OCI-LY1 (cell line): Measurements from ENCODE around the gene CAV1.

Experiments used
- H2AFZ ChIP-seq: fragments of 200-600 bp; sonication (generic), shearing (Covaris generic); 2 replicates; pipeline ENCODE4 v1.6.0; 2014; ENCODE audit warnings: antibody characterized with exemption, mild to moderate bottlenecking, low read length
- H3F3A ChIP-seq: fragments of 200-600 bp; sonication (generic), shearing (Covaris generic); 2 replicates; pipeline ENCODE4 v1.6.0; 2014; ENCODE audit warnings: mild to moderate bottlenecking, antibody characterized with exemption, low read length, moderate library complexity; ENCODE audit not compliant: insufficient read depth
- H3K27ac ChIP-seq: fragments of 200-600 bp; sonication (generic); 2 replicates; pipeline ENCODE4 v1.5.1; 2014; ENCODE audit warnings: low read length, mixed run types, mild to moderate bottlenecking, low read depth; ENCODE audit not compliant: poor library complexity, severe bottlenecking
- H3K27me3 ChIP-seq: fragments of 200-600 bp; sonication (generic); 2 replicates; pipeline ENCODE4 v1.6.0; 2014; ENCODE audit warnings: antibody characterized with exemption, mild to moderate bottlenecking, low read length, moderate library complexity; ENCODE audit not compliant: insufficient read depth
- H3K36me3 ChIP-seq: fragments of 200-600 bp; sonication (generic); 2 replicates; pipeline ENCODE4 v1.6.1; 2014; ENCODE audit warnings: mild to moderate bottlenecking, antibody characterized with exemption, low read length, moderate library complexity, mixed read lengths; ENCODE audit not compliant: insufficient read depth
- H3K4me1 ChIP-seq: fragments of 200-600 bp; sonication (generic); 2 replicates; pipeline ENCODE4 v1.5.1; 2014; ENCODE audit warnings: mild to moderate bottlenecking, low read length, moderate library complexity; ENCODE audit not compliant: insufficient read depth, severe bottlenecking
- H3K4me2 ChIP-seq: fragments of 200-600 bp; sonication (generic), shearing (Covaris generic); 2 replicates; pipeline ENCODE4 v1.6.1; 2014; ENCODE audit warnings: low read length
- H3K4me3 ChIP-seq: fragments of 200-600 bp; sonication (generic); 2 replicates; pipeline ENCODE4 v1.5.1; 2014; ENCODE audit warnings: low read length, low read depth, mild to moderate bottlenecking, mixed read lengths; ENCODE audit not compliant: poor library complexity, severe bottlenecking
- H3K79me2 ChIP-seq: fragments of 200-600 bp; shearing (Covaris generic); 2 replicates; pipeline ENCODE4 v1.6.1; 2016; ENCODE audit warnings: mixed run types, low read length, mixed read lengths; ENCODE audit not compliant: insufficient read depth
- H3K9ac ChIP-seq: fragments of 200-600 bp; sonication (generic), shearing (Covaris generic); 2 replicates; pipeline ENCODE4 v1.6.1; 2014; ENCODE audit warnings: mild to moderate bottlenecking, low read length, mixed read lengths
- H3K9me2 ChIP-seq: fragments of 200-600 bp; sonication (generic), shearing (Covaris generic); 2 replicates; pipeline ENCODE4 v1.6.1; 2014; ENCODE audit warnings: low read depth, mild to moderate bottlenecking, low read length, mixed read lengths
- H3K9me3 ChIP-seq: fragments of 200-600 bp; shearing (Covaris generic); 2 replicates; pipeline ENCODE4 v1.6.1; 2014; ENCODE audit warnings: low read length, mixed read lengths
- H4K20me1 ChIP-seq: fragments of 200-600 bp; sonication (generic), shearing (Covaris generic); 2 replicates; pipeline ENCODE4 v1.6.0; 2016; ENCODE audit warnings: mild to moderate bottlenecking, low read length; ENCODE audit not compliant: insufficient read depth
- CTCF ChIP-seq: fragments of 200-600 bp; sonication (generic), shearing (Covaris generic); IDR thresholded peaks from 2 replicates; pipeline ENCODE4 v1.5.1; 2017; ENCODE audit warnings: mild to moderate bottlenecking, antibody characterized with exemption, low read length, moderate library complexity, mixed read lengths
- EZH2 ChIP-seq: fragments of 200-600 bp; sonication (generic), shearing (Covaris generic); IDR thresholded peaks from 2 replicates; pipeline ENCODE4 v1.8.0; 2017; ENCODE audit warnings: borderline replicate concordance, mixed run types, mild to moderate bottlenecking, antibody characterized with exemption, low read length, moderate library complexity, mixed read lengths

Gene CAV1

DNA sequence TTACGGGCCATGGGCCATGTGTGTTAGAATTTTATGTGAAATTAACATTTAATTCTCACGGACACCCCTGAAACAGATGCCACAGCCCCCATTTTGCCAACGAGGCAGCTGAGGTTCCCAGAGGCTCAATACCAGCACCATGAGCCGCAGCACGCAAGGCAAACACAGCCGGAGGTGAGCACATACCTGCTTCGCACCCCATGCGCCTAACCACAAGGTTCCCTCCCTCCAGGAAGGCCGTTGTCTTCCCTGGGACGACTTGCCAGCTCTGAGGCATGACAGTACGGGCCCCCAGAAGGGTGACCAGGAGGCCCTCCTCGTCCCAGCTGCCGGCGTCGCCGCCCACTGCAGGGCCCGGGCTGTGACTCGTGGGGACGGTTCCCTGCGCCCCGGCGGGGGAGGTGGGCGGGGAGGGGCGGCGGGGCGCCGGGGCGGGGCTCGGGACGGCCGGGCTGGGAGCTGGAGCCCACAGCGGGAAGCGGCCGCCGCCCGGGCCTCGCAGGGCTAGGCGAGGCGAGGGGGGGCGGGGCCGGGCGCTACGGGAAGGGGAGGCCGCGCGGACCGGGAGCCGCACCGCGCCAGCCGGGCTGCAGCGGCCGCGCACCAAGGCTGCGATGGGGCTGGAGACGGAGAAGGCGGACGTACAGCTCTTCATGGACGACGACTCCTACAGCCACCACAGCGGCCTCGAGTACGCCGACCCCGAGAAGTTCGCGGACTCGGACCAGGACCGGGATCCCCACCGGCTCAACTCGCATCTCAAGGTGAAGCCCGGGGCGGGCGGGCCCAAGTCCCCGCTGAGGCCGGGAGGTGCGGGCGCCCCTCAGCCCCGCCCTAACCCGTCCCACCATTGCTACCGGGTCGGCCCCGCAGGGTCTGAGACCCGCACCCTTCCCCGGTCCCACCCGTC is 25.4 kb upstream of the CAV1 start, which contains the start of gene CAV2:
Gene CAV2 (plus strand): TSS at position 571 of the 910 bp plus-strand sequence. CDS start 44 bp downstream, at position 615.
- Histone ChIP-seq H2AFZ (no peak within 1 kb of the TSS), H3K27me3 (no peaks in the 10 kb centered on the region), H3K9me2 (no peaks in the 10 kb centered on the region), H3K4me3 (no peak within 1 kb of the TSS), H3F3A (no peaks in the 10 kb centered on the region), H3K4me2 (no peak within 1 kb of the TSS), H3K4me1 (no peaks in the 10 kb centered on the region), H3K9me3 (no peaks in the 10 kb centered on the region), H3K9ac (no peak within 1 kb of the TSS), H4K20me1 (no peaks in the 10 kb centered on the region), H3K27ac (no peak within 1 kb of the TSS), H3K36me3 (no peaks in the 10 kb centered on the region), H3K79me2 (no peaks in the 10 kb centered on the region)
- TF ChIP-seq CTCF (no peak), EZH2 (no peak)

- TF ChIP-seq EZH2, result no peak
- TF ChIP-seq CTCF, result no peak
- Histone ChIP-seq H3K27me3 (no peaks in the 10 kb centered on the region), H2AFZ (no peak overlapping the region), H3K4me1 (no peaks in the 10 kb centered on the region), H3K9me2 (no peaks in the 10 kb centered on the region), H3K4me3 (no peak overlapping the region), H4K20me1 (no peaks in the 10 kb centered on the region), H3K27ac (no peak overlapping the region), H3K9ac (no peak overlapping the region), H3K9me3 (no peaks in the 10 kb centered on the region), H3K36me3 (no peaks in the 10 kb centered on the region), H3K4me2 (no peak overlapping the region), H3F3A (no peaks in the 10 kb centered on the region), H3K79me2 (no peaks in the 10 kb centered on the region)
Measured at GRCh38 chr7:116500078-116500853, 24.6 kb upstream of the CAV1 start.

DNA sequence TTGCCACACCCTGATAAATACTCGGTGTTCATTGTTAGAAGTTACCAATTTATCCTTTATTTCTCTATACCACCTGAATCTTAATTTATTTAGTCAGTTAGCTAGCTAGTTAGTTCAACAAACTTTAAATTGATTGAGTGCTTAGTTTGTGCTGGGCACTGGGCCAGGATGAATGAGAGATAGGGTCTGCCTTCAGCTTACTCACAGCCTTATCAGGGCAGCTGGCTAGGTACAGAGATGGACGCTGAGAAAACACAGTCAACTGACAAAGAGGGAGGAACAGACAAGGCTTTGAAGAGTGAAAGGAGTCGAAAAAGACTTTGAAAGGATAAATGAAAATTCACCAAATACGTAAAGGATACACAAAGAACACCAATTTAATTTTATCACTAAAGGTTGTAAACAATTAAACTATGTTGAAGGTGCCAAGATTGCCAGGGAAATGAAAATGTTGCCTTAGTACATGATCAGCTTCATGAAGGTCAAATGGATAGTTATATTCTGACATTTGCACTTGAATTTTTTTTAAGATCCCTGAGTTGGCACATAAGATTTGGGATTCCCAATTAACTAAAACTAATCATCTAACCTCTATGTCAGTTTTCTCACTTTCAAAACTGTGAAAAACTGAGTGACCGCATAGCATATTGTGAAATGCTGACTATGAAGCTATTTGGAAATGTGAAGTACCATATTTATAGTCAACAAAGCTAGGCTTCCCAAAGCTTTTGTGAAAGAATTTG is 23.2 kb upstream of the CAV1 start:
- Histone ChIP-seq H4K20me1 (no peaks in the 10 kb centered on the region), H3K9ac (no peak overlapping the region), H3K4me3 (no peak overlapping the region), H3K27me3 (no peaks in the 10 kb centered on the region), H2AFZ (no peak overlapping the region), H3K9me3 (no peaks in the 10 kb centered on the region), H3K9me2 (no peaks in the 10 kb centered on the region), H3K4me1 (no peaks in the 10 kb centered on the region), H3K27ac (no peak overlapping the region), H3K4me2 (no peak overlapping the region), H3K79me2 (no peaks in the 10 kb centered on the region), H3F3A (no peaks in the 10 kb centered on the region), H3K36me3 (no peaks in the 10 kb centered on the region)
- TF ChIP-seq EZH2, result no peak
- TF ChIP-seq CTCF, result no peak
